ENCODE measurements around the gene SLC26A8.

DNA sequence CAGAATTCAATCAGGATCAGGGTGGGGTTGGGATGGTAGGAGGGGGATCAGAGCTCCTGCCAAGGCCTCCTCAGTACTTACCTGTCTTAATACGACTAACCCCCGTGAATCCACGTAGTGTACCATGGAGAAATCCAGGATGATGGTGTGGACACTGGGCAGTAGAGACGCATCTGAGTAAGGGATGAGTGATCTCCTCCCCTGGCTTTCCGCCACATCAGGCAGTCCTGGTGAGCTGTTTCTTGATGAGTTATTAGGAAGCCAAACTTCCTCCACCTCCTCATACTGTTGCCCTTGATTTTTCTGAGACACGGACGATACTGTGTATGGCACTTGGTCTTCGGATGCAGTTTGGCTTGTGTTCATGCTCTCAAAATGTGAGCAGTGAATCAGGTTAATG, 69.4 kb downstream of the SLC26A8 start:
- TF ChIP-seq, protein P1, sequence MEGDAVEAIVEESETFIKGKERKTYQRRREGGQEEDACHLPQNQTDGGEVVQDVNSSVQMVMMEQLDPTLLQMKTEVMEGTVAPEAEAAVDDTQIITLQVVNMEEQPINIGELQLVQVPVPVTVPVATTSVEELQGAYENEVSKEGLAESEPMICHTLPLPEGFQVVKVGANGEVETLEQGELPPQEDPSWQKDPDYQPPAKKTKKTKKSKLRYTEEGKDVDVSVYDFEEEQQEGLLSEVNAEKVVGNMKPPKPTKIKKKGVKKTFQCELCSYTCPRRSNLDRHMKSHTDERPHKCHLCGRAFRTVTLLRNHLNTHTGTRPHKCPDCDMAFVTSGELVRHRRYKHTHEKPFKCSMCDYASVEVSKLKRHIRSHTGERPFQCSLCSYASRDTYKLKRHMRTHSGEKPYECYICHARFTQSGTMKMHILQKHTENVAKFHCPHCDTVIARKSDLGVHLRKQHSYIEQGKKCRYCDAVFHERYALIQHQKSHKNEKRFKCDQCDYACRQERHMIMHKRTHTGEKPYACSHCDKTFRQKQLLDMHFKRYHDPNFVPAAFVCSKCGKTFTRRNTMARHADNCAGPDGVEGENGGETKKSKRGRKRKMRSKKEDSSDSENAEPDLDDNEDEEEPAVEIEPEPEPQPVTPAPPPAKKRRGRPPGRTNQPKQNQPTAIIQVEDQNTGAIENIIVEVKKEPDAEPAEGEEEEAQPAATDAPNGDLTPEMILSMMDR (conservative IDR thresholded peaks at IDR 0.05; ENCODE audit: low read depth in 2 of 2), result no peak
- TF ChIP-seq POLR2AphosphoS5 (IDR thresholded peaks at IDR 0.05; ENCODE audit: low read depth) (no peak), EZH2 (IDR thresholded peaks at IDR 0.05; ENCODE audit: low read depth, unreplicated experiment) (no peak), EZH2phosphoT487 (IDR thresholded peaks at IDR 0.05; ENCODE audit: unreplicated experiment) (no peak), ZNF114 (CRISPR knock-in tag; IDR thresholded peaks at IDR 0.05) (no peak), CREB1 (CRISPR knock-in tag; IDR thresholded peaks at IDR 0.05; ENCODE audit: low read depth) (no peak), JUNB (IDR thresholded peaks at IDR 0.05; ENCODE audit: unreplicated experiment) (no peak)
- TF ChIP-seq, protein P2, sequence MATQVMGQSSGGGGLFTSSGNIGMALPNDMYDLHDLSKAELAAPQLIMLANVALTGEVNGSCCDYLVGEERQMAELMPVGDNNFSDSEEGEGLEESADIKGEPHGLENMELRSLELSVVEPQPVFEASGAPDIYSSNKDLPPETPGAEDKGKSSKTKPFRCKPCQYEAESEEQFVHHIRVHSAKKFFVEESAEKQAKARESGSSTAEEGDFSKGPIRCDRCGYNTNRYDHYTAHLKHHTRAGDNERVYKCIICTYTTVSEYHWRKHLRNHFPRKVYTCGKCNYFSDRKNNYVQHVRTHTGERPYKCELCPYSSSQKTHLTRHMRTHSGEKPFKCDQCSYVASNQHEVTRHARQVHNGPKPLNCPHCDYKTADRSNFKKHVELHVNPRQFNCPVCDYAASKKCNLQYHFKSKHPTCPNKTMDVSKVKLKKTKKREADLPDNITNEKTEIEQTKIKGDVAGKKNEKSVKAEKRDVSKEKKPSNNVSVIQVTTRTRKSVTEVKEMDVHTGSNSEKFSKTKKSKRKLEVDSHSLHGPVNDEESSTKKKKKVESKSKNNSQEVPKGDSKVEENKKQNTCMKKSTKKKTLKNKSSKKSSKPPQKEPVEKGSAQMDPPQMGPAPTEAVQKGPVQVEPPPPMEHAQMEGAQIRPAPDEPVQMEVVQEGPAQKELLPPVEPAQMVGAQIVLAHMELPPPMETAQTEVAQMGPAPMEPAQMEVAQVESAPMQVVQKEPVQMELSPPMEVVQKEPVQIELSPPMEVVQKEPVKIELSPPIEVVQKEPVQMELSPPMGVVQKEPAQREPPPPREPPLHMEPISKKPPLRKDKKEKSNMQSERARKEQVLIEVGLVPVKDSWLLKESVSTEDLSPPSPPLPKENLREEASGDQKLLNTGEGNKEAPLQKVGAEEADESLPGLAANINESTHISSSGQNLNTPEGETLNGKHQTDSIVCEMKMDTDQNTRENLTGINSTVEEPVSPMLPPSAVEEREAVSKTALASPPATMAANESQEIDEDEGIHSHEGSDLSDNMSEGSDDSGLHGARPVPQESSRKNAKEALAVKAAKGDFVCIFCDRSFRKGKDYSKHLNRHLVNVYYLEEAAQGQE (IDR thresholded peaks at IDR 0.05; ENCODE audit: unreplicated experiment), result no peak

All from GM23338 (cell line).